Activated T-helper 1 cell treated with anti-CD3 and anti-CD28 coated beads, Interleukin-12 subunit alpha, Interleukin-12 subunit beta, Interleukin-2, Interleukin-4 antibody, amounts not matched to agents 30 ng/mL and 10 ng/mL and 1 ng/mL, durations not matched to agents 14 hours and 24 hours and 36 hours (primary cell): ENCODE results near the gene ZNF48. TPM values are rescaled to one million over a fixed set of nuclear protein-coding genes. Genes with fewer than 3 reads are reported as not detected.

ENCODE experiments used
- DNase-seq: peaks from one replicate; pipeline ENCODE4 v3.0.0; 2021; ENCODE audit warnings: low spot score
- H3K27ac Mint-ChIP-seq: one replicate; pipeline ENCODE4 v1.8.0; 2021; ENCODE audit warnings: mild to moderate bottlenecking, mixed read lengths
- H3K27me3 Mint-ChIP-seq: one replicate; pipeline ENCODE4 v1.8.0; 2022; ENCODE audit warnings: mild to moderate bottlenecking, moderate library complexity, mixed read lengths; ENCODE audit not compliant: insufficient read depth
- H3K36me3 Mint-ChIP-seq: one replicate; pipeline ENCODE4 v1.8.0; 2021; ENCODE audit warnings: low read depth, mixed read lengths
- H3K4me1 Mint-ChIP-seq: one replicate; pipeline ENCODE4 v1.8.0; 2021; ENCODE audit warnings: low read depth, mixed read lengths
- H3K4me3 Mint-ChIP-seq: one replicate; pipeline ENCODE4 v1.8.0; 2021; ENCODE audit warnings: mild to moderate bottlenecking, moderate library complexity, mixed read lengths
- H3K9me3 Mint-ChIP-seq: one replicate; pipeline ENCODE4 v1.8.0; 2021; ENCODE audit warnings: mixed read lengths
- intact Hi-C: fragments of 100-400 bp; cut with micrococcal nuclease; formaldehyde crosslinking; loops from one replicate; pipeline ENCODE4 v1.15.1; 2024
- total RNA-seq: library from RNA; stranded (reverse); gene quantifications from 2 replicates; pipeline ENCODE4 v1.2.3, GENCODE V29; 2022

Gene ZNF48
- total RNA-seq, 1 donor from 2014 or later: 20.2 TPM

DNA sequence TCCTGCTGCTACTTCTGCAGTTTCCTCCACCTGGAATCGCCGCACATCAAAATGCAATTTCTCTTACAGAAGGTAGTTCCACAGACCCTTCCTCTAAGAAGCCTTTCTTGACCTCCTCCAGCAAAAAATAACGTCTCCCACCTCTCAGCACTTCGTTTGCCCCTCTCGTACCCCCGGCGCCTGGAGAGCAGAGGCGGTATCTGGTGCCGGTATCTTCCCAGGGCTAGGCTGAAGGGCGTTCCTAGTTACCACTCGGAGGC, 34.1 kb downstream of the ZNF48 start:
- peaks cover 26% of the 10 kb centered on the region for H3K4me1 Mint-ChIP-seq
- intact Hi-C loops: no loop called here
- no peaks in the 10 kb centered on the region for H3K27me3 Mint-ChIP-seq

DNA sequence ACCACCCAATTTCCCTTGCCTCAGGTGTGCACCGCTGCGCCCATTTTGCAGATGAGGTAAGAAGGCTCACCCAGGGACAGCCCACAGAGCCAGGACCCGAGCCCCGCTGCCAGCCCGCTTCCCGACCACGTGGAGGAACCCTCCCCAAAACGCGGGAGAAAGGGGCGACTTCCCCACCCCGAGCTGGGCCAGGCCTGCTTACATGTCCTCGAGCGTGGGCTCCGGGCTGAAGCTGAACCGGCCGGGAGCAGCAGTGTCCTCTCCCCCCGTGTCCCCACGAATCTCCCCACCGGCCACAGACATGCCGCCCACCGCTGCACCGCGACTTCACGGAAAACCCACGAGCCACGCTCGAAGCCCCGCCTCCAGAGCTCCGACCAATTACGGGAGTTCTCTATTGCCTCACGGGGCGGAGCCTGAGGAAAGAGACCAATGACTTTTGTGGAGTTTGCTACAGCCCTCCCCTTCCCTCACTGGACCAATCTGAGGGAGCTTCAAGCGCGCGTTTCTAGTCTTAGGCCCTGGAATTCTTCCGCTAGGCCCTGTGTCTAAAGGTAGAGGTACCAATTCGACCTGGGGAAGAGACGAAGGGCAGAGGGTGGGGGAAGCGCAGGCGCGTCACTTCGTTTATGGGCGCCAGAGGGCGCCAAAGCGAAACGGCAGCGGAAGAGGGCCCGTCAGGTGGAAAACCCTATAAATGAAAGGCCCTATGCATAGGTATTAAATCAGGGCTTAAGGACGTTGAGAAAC, 34.6 kb downstream of the ZNF48 start, which contains the start of gene DCTPP1:
Gene DCTPP1 (minus strand): TSS at position 353 of the 750 bp plus-strand sequence. CDS start 50 bp downstream, at position 303.
- H3K27ac Mint-ChIP-seq: no peak within 1 kb of the TSS
- no peak within 1 kb of the TSS for H3K4me3 Mint-ChIP-seq
- peak; percentile 96 for DNase-seq
- no peaks in the 10 kb centered on the region for H3K27me3 Mint-ChIP-seq
- H3K9me3 Mint-ChIP-seq: no peaks in the 10 kb centered on the region
- peaks cover 31% of the 10 kb centered on the region for H3K4me1 Mint-ChIP-seq
- H3K36me3 Mint-ChIP-seq: peaks cover 15% of the 10 kb centered on the region
- intact Hi-C loops: loop anchor here (1.0 kb wide), 15 partner anchors 15 to 492 kb away; partner anchors contain the start of genes ALDOA, FBRS, ITGAL and SEPHS2

More for the DNA sequence above, 34.1 kb downstream of the ZNF48 start:
- H3K4me3 Mint-ChIP-seq: no peak overlapping the region
- no peaks in the 10 kb centered on the region for H3K9me3 Mint-ChIP-seq
- DNase-seq: no peak
- peaks cover 15% of the 10 kb centered on the region for H3K36me3 Mint-ChIP-seq
- H3K27ac Mint-ChIP-seq: no peak overlapping the region

DNA sequence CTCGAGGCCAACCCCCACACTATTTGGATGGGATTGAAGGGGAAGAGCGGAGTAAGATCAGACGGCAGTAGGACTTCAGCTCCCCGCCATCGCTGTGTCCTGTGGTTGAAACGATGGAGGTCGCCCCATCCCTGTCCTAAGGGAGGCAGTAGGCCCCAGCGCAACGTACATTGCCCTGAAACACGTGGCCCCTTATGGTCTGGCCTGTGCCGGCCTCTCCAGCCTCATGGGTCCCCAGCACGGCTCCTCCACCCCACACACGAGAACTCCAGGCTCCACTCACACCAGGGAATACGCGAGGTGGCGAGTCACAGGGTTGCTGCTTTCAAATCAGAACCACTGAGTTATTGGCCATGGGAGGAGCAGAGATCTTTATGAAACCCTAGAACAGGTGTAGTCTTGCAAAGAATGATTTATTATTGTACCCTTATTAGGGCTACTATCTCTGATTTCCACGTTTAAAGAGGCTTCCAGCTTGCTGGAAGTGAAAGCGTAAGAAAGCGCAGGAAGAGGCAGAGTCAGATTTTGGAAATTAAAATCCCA, 35.3 kb downstream of the ZNF48 start:
- intact Hi-C loops: loop anchor here (1.0 kb wide), 15 partner anchors 15 to 492 kb away; partner anchors contain the start of genes ALDOA, FBRS, ITGAL and SEPHS2
- Mint-ChIP-seq H3K27me3 (no peaks in the 10 kb centered on the region), H3K9me3 (no peaks in the 10 kb centered on the region), H3K4me3 (no peak overlapping the region), H3K4me1 (peaks cover 34% of the 10 kb centered on the region), H3K36me3 (peaks cover 15% of the 10 kb centered on the region), H3K27ac (no peak overlapping the region)
- no peak for DNase-seq

DNA sequence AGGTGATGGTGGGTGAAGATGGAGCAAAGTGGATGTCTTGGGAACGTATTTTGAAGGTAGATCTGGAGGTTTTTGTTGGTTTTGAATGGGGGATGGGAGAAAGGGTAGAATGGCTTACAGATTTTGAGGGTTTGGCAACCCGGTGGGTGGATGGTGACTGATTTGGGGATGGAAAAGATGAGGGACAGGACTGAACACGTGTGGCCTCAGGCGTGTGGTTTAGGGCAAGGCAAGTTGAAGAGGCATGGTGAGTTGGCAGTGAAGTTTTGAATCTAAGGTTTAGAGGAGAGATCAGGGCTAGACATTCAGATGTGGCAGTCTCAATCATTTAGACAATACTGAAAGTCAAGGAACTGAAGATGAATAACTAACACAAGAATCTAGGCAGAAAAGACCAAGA, 39.6 kb downstream of the ZNF48 start:
- peak overlapping the region; percentile 76 for H3K27ac Mint-ChIP-seq
- intact Hi-C loops: loop anchor here (1.0 kb wide), 1 partner anchor 37 kb away; the partner anchor contains the start of gene ITGAL
- no peaks in the 10 kb centered on the region for H3K27me3 Mint-ChIP-seq
- DNase-seq: no peak
- H3K4me1 Mint-ChIP-seq: peaks cover 21% of the 10 kb centered on the region
- no peaks in the 10 kb centered on the region for H3K36me3 Mint-ChIP-seq
- no peaks in the 10 kb centered on the region for H3K9me3 Mint-ChIP-seq
- H3K4me3 Mint-ChIP-seq: peak overlapping the region; percentile 0

DNA sequence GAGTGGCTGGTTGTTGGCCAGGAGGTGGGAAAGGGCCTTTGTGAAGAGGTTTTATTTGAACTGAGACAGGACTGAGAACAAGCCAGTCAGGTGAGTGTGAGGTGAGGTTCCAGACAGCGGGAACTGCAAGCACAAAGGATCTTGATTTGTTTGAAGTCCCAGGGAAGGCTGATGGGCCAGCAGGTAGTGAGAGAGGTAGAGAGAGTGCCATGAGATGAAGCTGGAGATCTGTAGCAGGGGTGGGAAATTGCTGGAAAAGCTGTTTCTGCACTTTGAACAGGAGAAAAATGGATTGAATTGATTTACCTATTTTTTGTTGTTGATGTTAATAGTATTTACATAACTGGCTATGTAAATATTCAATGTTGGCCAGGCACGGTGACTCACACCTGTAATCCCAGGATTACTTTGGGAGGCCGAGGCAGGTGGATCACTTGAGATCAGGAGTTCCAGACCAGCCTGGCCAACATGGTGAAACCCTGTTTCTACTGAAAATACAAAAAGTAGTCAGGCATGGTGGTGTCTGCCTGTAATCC, 42.4 kb downstream of the ZNF48 start:
- Mint-ChIP-seq H3K27me3 (no peaks in the 10 kb centered on the region), H3K27ac (no peak overlapping the region), H3K4me3 (no peak overlapping the region), H3K9me3 (no peaks in the 10 kb centered on the region), H3K36me3 (peaks cover 2% of the 10 kb centered on the region), H3K4me1 (peaks cover 21% of the 10 kb centered on the region)
- no peak for DNase-seq
- intact Hi-C loops: no loop called here

DNA sequence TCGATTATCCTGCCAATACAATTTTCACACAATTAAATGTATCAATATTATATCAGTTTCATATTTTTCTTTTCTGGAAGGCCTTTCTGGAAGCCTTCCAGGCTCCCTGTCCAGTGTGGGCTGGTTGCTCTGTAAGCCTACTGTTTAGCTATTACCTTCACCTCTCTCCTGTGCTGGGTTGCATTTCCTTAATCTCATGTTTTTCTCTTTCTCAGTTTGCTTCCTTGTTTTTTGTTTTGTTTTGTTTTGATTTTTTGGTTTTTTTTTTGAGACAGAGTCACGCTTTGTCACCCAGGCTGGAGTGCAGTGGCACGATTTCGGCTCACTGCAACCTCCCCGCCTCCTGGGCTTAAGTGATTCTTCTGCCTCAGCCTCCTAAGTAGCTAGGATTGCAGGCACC, 43.6 kb downstream of the ZNF48 start:
- Mint-ChIP-seq H3K27me3 (no peaks in the 10 kb centered on the region), H3K9me3 (no peaks in the 10 kb centered on the region)

DNA sequence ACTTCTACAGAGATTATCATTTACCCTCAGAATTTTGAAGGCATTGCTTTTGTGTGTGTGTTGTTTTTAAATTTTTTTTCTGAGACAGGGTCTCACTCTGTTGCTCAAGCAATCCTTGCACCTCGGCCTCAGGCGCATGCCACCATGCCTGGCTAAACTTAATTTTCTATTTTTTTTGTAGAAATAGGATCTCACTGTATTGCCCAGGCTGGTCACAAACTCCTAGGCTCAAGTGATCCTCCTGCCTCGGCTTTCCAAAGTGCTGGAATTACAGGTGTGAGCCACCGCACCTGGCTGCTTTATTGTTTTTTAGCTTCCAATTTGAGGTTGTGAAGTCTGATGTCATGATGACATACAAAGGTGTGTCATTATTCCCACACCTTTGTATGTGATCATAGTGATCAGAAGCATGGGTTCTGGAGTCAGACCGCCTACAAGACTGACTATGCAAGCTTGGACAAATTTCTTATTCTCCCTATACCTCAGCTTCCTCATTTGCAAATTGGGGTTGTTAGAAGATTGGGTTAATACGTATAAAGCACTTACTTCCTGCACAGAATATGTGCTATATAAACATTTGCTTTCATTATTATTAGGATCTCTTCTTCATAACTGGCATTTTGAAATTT, 44.6 kb downstream of the ZNF48 start:
- no peak overlapping the region for H3K27ac Mint-ChIP-seq
- intact Hi-C loops: no loop called here
- peaks cover 19% of the 10 kb centered on the region for H3K36me3 Mint-ChIP-seq

More for the DNA sequence above, 43.6 kb downstream of the ZNF48 start:
- Mint-ChIP-seq H3K27ac (no peak overlapping the region), H3K36me3 (peaks cover 11% of the 10 kb centered on the region), H3K4me1 (peaks cover 27% of the 10 kb centered on the region), H3K4me3 (no peak overlapping the region)
- intact Hi-C loops: no loop called here
- no peak for DNase-seq

DNA sequence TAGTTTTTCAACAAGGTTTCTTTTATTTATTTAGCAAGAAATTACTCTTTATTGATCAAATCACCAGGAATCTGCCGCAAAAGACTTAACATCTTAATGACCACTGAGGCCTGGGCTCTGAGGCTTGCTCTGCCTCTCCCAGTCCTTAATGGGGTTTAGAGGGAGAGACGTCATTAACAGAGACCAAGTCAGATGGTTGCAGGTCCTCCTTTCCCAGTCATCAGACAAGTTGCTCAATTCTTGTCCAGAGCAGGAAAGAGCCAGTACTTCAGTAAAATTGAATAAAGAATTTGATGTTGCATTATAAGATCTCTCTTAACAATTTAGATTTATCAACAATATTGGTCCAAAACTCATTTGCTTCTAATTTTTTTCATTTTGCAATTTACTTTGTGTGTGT, 48.4 kb downstream of the ZNF48 start:
- H3K36me3 Mint-ChIP-seq: peaks cover 25% of the 10 kb centered on the region
- DNase-seq: no peak
- H3K27me3 Mint-ChIP-seq: no peaks in the 10 kb centered on the region
- peak overlapping the region; percentile 4 for H3K27ac Mint-ChIP-seq
- peaks cover 37% of the 10 kb centered on the region for H3K4me1 Mint-ChIP-seq
- no peaks in the 10 kb centered on the region for H3K9me3 Mint-ChIP-seq
- H3K4me3 Mint-ChIP-seq: peak overlapping the region; percentile 95
- intact Hi-C loops: no loop called here

More for the DNA sequence above, 44.6 kb downstream of the ZNF48 start:
- H3K9me3 Mint-ChIP-seq: no peaks in the 10 kb centered on the region
- H3K27me3 Mint-ChIP-seq: no peaks in the 10 kb centered on the region
- no peak for DNase-seq
- H3K4me3 Mint-ChIP-seq: no peak overlapping the region
- H3K4me1 Mint-ChIP-seq: peaks cover 27% of the 10 kb centered on the region

DNA sequence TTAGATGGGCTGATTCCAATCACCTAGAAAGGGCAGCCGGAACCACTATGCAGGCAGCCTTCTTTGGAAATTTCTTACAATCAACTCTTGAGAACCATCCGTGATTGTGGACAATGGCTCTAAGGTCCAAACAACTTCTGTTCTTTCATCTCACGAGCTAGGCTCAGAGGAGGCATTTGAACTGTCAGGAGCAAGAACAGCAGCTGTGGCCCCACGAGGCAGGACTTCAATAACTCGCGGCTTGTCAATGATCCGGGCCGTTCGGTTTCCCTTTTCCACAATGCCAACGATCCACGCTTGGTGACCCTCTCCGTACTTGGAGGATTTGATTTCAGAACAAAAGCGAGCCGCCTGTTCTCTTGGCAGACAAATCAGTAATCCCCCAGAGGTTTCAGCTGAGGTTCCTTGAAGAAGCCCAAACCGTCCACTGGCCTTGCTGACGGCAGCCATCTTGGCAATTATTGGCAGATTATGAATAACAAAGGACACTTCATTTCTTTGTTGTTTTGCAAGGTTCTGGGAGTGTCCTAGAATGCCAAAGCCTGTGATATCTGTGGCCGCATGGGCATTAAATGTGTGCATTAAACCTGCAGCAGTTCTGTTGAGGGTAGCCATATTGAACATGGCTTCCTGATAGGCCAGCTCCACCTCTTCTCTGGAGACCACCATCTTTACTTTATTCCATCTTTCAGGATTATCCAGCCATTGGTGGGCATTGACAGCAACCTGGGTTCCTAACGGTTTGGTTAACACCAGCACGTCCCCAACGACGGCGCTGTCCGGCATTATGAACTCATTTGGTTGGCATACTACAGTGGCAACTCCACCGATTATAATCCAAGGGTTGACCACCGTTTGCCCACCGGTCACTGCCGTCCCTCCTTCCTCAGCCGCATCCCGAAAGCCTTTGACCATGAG, 49.3 kb downstream of the ZNF48 start:
- intact Hi-C loops: loop anchor here (1.0 to 5.0 kb wide), 5 partner anchors 14 to 83 kb away; partner anchors contain the start of genes DCTPP1 and ITGAL

DNA sequence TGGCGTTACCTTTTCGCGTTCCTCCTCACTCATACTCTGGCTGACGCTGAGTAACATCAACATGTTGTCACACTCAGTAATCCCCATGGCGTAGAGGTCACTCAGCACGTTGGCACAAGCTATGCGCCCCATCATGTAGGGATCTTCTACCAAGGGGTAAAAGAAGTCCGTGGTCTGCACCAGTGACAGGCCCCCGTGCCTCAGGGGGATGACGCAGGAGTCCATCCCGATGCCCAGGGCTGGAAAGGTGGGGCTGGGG, 49.9 kb downstream of the ZNF48 start:
- no peaks in the 10 kb centered on the region for H3K9me3 Mint-ChIP-seq
- H3K27me3 Mint-ChIP-seq: no peaks in the 10 kb centered on the region
- H3K27ac Mint-ChIP-seq: peak overlapping the region; percentile 86
- peaks cover 25% of the 10 kb centered on the region for H3K36me3 Mint-ChIP-seq
- peak overlapping the region; percentile 95 for H3K4me3 Mint-ChIP-seq
- peaks cover 37% of the 10 kb centered on the region for H3K4me1 Mint-ChIP-seq
- no peak for DNase-seq
- intact Hi-C loops: loop anchor here (1.0 to 5.0 kb wide), 5 partner anchors 13 to 82 kb away; partner anchors contain the start of genes DCTPP1 and ITGAL

More for the DNA sequence above, 49.3 kb downstream of the ZNF48 start:
- Mint-ChIP-seq H3K9me3 (no peaks in the 10 kb centered on the region), H3K27ac (peak overlapping the region; percentile 86), H3K27me3 (no peaks in the 10 kb centered on the region), H3K4me1 (peaks cover 37% of the 10 kb centered on the region), H3K4me3 (peak overlapping the region; percentile 95), H3K36me3 (peaks cover 25% of the 10 kb centered on the region)
- no peak for DNase-seq

DNA sequence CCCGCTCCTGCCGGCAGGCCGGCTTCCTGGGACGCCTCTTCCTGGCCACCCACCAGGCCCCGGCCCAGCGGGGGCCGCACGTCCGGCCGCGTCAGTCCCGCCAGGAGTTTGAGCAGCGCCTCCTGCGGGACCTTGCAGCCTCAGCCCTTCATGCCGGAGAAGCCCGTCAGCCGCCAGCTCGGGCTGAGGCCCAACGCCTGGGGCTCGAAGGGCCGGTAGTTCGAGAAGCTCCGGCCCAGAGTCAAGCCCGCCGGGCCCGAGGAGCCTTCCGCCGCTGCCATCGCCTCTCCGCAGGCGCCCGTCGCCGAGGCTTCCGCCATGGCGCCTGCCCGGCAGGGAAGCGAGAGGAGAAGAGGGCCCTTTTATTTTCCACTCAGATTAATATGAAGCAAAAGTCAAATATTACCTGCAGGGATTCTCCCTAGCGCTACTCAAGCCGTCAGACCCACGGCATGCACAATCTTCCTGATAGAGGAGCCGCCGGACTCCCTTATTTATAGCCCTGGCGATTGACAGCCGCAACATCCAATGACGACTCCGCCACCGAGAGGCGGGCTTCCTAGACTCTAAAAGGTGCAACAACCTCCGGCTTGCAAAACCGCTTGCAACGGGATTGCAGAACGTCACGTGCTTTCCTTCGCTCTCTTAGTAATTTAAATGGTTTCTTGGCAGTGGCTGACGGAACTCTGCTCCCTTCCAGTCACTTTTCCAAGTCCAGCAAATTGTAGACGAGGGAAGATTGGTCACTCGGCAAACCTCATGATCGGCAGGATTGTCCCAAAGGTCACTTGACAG, 50.4 kb downstream of the ZNF48 start, which contains the start of gene SEPHS2:
Gene SEPHS2 (minus strand): TSS at position 467 of the 795 bp plus-strand sequence. CDS start 147 bp downstream, at position 320.
- Mint-ChIP-seq H3K9me3 (no peaks in the 10 kb centered on the region), H3K4me1 (peaks cover 42% of the 10 kb centered on the region), H3K27ac (peak within 1 kb of the TSS; percentile 97)

More for the DNA sequence above, 50.4 kb downstream of the ZNF48 start, which contains the start of gene SEPHS2:
- peak; percentile 93 for DNase-seq
- H3K4me3 Mint-ChIP-seq: peak within 1 kb of the TSS; percentile 95
- intact Hi-C loops: loop anchor here (1.0 to 5.0 kb wide), 5 partner anchors 13 to 82 kb away; partner anchors contain the start of genes DCTPP1 and ITGAL
- peaks cover 25% of the 10 kb centered on the region for H3K36me3 Mint-ChIP-seq
- H3K27me3 Mint-ChIP-seq: no peaks in the 10 kb centered on the region
